ENCODE results near the gene LMTK3. TPM values are rescaled to one million over a fixed set of nuclear protein-coding genes. Genes with fewer than 3 reads are reported as not detected.

Gene LMTK3
- total RNA-seq, 4 donors from 2014 or later = 1.3 to 3.5 (median 1.6) TPM

- Histone ChIP-seq H3K4me1 (no peaks in the 10 kb centered on the region), H3K27me3 (no peaks in the 10 kb centered on the region), H3K4me3 (no peak overlapping the region), H3K36me3 (no peaks in the 10 kb centered on the region), H3K27ac (no peak overlapping the region), H3K9me3 (peaks cover 15% of the 10 kb centered on the region)
- no peak for DNase-seq (ENCODE audit: low spot score in 2 of 2)
- 67% methylated on average over 6 of the region's 6 CpGs for WGBS
- TF ChIP-seq CTCF (IDR thresholded peaks at IDR 0.05) = no peak
- no peak for TF ChIP-seq EP300 (IDR thresholded peaks at IDR 0.05)
- TF ChIP-seq POLR2A (IDR thresholded peaks at IDR 0.05) = no peak
- TF ChIP-seq POLR2AphosphoS5 (IDR thresholded peaks at IDR 0.05) = no peak
Observed at GRCh38 chr19:48530770-48531169, 19.1 kb upstream of the LMTK3 start.

GRCh38 chr19:48530066-48530720 lies 18.6 kb upstream of the LMTK3 start:
- no peaks in the 10 kb centered on the region for H3K27me3 ChIP-seq
- no peak for DNase-seq (ENCODE audit: low spot score in 2 of 2)
- no peak overlapping the region for H3K4me3 ChIP-seq
- TF ChIP-seq CTCF (IDR thresholded peaks at IDR 0.05) = no peak
- TF ChIP-seq POLR2A (IDR thresholded peaks at IDR 0.05) = no peak
- TF ChIP-seq EP300 (IDR thresholded peaks at IDR 0.05) = no peak
- no peak for TF ChIP-seq POLR2AphosphoS5 (IDR thresholded peaks at IDR 0.05)
- no peaks in the 10 kb centered on the region for H3K4me1 ChIP-seq
- no peak overlapping the region for H3K27ac ChIP-seq
- 45% methylated on average over 20 of the region's 20 CpGs for WGBS
- H3K9me3 ChIP-seq = peaks cover 15% of the 10 kb centered on the region
- no peaks in the 10 kb centered on the region for H3K36me3 ChIP-seq

- no peak overlapping the region for H3K27ac ChIP-seq
- WGBS = 96% methylated on average over 4 of the region's 4 CpGs
Observed at GRCh38 chr19:48529156-48529555, 17.5 kb upstream of the LMTK3 start.

GRCh38 chr19:48524732-48525131 lies 13.1 kb upstream of the LMTK3 start:
- 90% methylated on average over 5 of the region's 5 CpGs for WGBS
- no peak overlapping the region for H3K27ac ChIP-seq
- peaks cover 19% of the 10 kb centered on the region for H3K9me3 ChIP-seq
- no peaks in the 10 kb centered on the region for H3K36me3 ChIP-seq
- no peak overlapping the region for H3K4me3 ChIP-seq
- no peaks in the 10 kb centered on the region for H3K4me1 ChIP-seq
- TF ChIP-seq POLR2AphosphoS5 (IDR thresholded peaks at IDR 0.05) (no peak), EP300 (IDR thresholded peaks at IDR 0.05) (no peak), POLR2A (IDR thresholded peaks at IDR 0.05) (no peak), CTCF (IDR thresholded peaks at IDR 0.05) (no peak)
- no peak for DNase-seq (ENCODE audit: low spot score in 2 of 2)
- no peaks in the 10 kb centered on the region for H3K27me3 ChIP-seq

More at GRCh38 chr19:48529156-48529555, 17.5 kb upstream of the LMTK3 start:
- TF ChIP-seq POLR2AphosphoS5 (IDR thresholded peaks at IDR 0.05) (no peak), CTCF (IDR thresholded peaks at IDR 0.05) (no peak), POLR2A (IDR thresholded peaks at IDR 0.05) (no peak), EP300 (IDR thresholded peaks at IDR 0.05) (no peak)
- Histone ChIP-seq H3K36me3 (no peaks in the 10 kb centered on the region), H3K4me1 (no peaks in the 10 kb centered on the region), H3K4me3 (no peak overlapping the region), H3K27me3 (no peaks in the 10 kb centered on the region), H3K9me3 (peaks cover 17% of the 10 kb centered on the region)
- no peak for DNase-seq (ENCODE audit: low spot score in 2 of 2)

GRCh38 chr19:48524221-48524620 lies 12.6 kb upstream of the LMTK3 start:
- Histone ChIP-seq H3K4me1 (no peaks in the 10 kb centered on the region), H3K4me3 (no peak overlapping the region), H3K36me3 (no peaks in the 10 kb centered on the region), H3K27me3 (no peaks in the 10 kb centered on the region), H3K9me3 (peaks cover 17% of the 10 kb centered on the region), H3K27ac (no peak overlapping the region)
- no peak for DNase-seq (ENCODE audit: low spot score in 2 of 2)
- WGBS = 90% methylated on average over 2 of the region's 2 CpGs
- TF ChIP-seq POLR2AphosphoS5 (IDR thresholded peaks at IDR 0.05) (no peak), POLR2A (IDR thresholded peaks at IDR 0.05) (no peak), CTCF (IDR thresholded peaks at IDR 0.05) (no peak), EP300 (IDR thresholded peaks at IDR 0.05) (no peak)

Measured in suprapubic skin (tissue), 4 donors.